AG09319 (cell line): ENCODE results near the gene NR2F6.

ENCODE experiments used
- DNase-seq: peaks from one replicate; pipeline ENCODE4 v3.0.0-alpha.2; 2010; ENCODE audit warnings: low read depth; ENCODE audit errors: extremely low read depth
- TF ChIP-seq, protein P1 (sequence below): IDR thresholded peaks from 2 replicates; pipeline ENCODE4 v1.5.1; 2011; ENCODE audit warnings: low read depth, mild to moderate bottlenecking, inconsistent platforms, low read length, moderate library complexity

NR2F6 gene

DNA sequence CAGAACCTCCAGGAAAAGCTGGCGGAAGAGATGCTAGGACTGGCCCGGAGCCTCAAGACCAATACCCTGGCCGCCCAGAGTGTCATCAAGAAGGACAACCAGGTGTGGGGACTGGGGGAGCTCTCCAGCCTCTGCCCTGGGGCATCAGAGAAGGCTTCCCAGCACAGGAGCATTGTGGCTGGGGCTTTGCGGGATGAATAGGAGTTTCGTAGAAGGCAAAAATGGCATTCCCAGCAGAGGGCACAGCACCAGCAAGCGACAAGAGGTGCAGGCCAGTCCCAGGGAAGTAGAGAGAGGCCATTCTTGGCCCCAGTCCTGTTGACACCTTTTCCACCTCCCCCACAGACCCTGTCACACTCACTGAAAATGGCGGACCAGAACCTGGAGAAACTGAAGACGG, 26.4 kb downstream of the NR2F6 start:
- TF ChIP-seq, protein P1, sequence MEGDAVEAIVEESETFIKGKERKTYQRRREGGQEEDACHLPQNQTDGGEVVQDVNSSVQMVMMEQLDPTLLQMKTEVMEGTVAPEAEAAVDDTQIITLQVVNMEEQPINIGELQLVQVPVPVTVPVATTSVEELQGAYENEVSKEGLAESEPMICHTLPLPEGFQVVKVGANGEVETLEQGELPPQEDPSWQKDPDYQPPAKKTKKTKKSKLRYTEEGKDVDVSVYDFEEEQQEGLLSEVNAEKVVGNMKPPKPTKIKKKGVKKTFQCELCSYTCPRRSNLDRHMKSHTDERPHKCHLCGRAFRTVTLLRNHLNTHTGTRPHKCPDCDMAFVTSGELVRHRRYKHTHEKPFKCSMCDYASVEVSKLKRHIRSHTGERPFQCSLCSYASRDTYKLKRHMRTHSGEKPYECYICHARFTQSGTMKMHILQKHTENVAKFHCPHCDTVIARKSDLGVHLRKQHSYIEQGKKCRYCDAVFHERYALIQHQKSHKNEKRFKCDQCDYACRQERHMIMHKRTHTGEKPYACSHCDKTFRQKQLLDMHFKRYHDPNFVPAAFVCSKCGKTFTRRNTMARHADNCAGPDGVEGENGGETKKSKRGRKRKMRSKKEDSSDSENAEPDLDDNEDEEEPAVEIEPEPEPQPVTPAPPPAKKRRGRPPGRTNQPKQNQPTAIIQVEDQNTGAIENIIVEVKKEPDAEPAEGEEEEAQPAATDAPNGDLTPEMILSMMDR: no peak
- DNase-seq: no peak

DNA sequence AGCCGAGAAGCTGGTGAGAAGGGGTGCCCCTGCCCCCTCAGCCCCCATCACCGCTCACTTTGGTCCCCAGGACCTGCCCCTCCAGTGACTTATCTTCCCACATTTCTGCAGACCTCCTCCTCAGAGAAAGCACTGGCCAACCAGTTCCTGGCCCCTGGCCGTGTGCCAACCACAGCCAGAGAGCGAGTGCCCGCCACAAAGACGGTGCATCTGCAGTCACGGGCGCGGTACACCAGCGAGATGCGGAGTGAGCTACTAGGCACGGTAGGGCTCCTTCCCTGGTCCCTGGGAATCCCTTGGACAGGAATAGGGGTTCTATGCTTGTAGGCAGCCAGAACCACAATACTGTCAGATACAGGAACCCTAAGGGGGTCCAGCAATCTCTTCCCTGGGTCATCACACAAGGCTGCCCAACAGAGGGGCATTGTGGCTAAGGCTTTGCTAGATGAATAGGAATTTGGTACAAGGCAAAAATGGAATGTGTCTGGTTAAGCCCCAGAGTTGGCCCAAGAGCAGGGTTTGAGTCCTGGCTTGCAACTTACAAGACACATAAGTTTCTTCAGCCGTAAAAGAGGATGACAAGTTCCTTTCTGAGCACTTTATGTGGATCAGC, 29.6 kb downstream of the NR2F6 start:
- DNase-seq: no peak

DNA sequence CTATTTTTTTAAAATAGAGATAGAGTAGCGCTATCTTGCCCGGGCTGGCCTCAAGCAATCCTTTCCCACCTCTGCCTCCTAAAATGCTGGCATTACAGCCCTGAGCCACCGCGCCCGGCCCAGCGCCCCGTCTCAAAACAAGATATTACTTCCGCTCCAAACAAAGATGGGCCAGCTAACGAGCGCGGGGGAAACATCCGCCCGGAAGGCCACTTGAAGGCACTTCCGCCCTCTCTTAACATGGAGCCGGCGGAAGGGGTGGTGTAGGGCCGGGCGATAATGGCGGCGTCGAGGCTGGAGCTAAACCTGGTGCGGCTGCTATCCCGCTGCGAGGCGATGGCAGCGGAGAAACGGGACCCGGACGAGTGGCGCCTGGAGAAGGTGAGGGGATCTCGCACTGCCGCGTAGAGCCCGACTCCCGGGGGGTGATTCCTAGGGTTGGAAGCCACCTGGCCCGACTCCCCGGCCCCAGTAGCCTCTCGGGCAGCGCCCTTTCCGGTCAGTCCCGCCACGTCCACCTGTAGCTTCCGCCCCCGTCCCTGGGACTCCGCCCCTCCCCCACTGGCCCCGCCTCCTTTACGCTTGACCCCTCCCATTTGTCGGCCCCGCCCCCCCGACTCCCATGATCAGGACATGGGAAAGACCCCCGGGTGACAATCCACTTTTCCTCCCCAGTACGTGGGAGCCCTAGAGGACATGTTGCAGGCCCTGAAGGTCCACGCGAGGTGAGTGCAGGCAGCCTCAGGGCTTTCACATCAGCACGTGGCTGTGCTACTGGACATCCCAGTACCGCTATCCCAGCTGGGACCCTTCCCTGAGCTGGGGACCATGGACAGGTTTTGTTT, 30.4 kb downstream of the NR2F6 start, which contains the start of gene USE1:
Gene USE1, plus strand, starts transcription at position 231 of the 845 bp plus-strand sequence. Its CDS starts 49 bp downstream, at position 280.
- TF ChIP-seq, protein P1: no peak

More for the DNA sequence above, 29.6 kb downstream of the NR2F6 start:
- TF ChIP-seq, protein P1: no peak

DNA sequence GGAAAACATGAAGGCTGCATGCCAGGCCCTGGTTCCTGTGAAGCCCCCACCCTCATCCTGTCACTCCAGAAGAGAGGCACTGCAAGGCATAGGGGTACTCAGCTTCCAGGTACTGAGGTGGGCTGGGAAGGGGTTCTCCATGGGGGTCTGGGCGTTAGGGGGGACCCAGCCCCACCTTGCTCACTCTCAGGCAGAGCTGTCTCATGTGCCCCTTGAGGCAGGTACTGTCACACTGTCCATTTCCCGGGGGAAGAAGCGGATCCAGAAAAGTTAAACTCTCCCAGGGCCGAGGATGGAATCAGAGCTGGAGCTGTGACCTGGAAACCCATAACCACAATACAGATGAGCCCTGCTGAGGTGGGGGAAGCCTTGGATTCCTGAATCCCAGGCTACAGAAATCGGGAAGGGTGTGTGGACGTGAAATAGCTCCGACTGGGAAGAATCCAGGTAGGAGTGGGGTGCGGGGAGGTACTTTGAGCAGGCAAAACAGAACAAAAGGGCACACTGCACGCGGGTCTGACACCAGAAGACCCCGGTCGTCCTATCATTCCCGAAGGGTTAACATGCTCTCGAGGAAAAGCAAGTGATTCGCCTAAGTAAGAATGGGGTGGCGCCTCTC, 31.1 kb downstream of the NR2F6 start:
- DNase-seq: no peak
- TF ChIP-seq, protein P1: no peak

More for the DNA sequence above, 30.4 kb downstream of the NR2F6 start, which contains the start of gene USE1:
- DNase-seq: peak; percentile 75

DNA sequence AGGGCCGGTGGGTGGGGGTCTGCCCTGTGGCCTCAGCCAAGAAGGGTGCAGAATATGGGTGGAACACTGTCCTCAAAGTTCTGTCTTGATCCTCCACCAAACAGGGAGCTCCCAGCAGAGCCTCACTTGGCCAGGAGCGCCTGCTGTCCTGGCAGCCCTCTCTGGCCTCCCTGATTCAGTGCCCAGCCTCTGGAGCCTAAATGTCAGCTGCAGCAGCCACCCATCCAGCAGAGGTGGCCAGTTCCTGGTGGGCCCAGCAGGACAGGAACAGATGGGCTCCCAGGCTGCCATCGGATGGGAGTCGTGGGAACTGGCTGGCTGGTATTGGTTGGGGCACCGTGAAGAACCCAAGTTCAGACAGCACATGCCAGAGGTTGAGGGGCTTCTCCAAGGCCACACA, 32.4 kb downstream of the NR2F6 start:
- TF ChIP-seq, protein P1: no peak
- no peak for DNase-seq

DNA sequence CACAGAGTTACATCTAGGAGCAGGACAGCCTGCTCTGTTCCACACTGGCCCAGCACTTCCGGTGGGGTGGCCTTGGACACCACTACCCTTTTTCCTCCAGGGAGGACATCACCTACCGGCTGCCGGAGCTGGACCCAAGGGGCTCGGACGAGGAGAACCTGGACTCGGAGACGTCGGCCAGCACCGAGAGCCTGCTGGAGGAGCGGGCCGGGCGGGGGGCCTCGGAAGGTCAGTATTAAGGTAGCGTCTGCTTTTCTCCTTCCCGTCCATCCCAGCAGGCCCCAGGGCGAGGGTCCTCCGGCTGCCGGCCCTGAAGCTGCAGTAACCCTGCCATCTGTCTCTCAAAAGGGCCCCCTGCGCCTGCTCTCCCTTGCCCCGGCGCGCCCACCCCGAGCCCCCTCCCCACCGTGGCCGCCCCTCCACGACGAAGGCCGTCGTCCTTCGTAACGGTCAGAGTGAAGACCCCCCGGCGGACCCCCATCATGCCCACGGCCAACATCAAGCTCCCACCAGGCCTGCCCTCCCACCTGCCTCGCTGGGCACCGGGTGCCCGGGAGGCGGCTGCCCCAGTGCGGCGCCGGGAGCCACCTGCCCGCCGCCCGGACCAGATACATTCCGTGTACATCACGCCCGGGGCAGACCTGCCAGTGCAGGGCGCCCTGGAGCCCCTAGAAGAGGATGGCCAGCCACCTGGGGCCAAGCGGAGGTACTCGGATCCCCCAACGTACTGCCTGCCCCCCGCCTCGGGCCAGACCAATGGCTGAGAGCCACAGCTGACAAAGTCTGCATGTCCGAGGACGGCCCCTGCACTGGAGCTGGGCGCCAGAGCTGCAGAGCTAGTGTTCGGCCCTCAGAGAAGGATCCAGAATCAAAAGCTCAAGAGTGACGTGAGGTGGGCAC, 33.9 kb downstream of the NR2F6 start:
- TF ChIP-seq, protein P1: no peak
- DNase-seq: no peak
